ENCODE results near the gene GATM. TPM values are rescaled to one million over a fixed set of nuclear protein-coding genes. Genes with fewer than 3 reads are reported as not detected.

GATM gene
- total RNA-seq, 4 donors from 2014 or later, result 11.1 to 20.7 (median 16.7) TPM

GRCh38 chr15:45363334-45363733 is 15.0 kb downstream of the GATM start:
- Histone ChIP-seq H3K27me3 (no peaks in the 10 kb centered on the region), H3K27ac (no peak overlapping the region), H3K36me3 (peaks cover 0 to 62% (median 0%) of the 10 kb centered on the region in 3 donors), H3K9me3 (no peaks in the 10 kb centered on the region), H3K4me3 (no peak overlapping the region), H3K4me1 (no peaks in the 10 kb centered on the region)
- no peak for TF ChIP-seq CTCF (IDR thresholded peaks at IDR 0.05)
- no peak for TF ChIP-seq POLR2A (IDR thresholded peaks at IDR 0.05)
- intact Hi-C loops (cut with DNase I), result no loop called here
- DNase-seq, result no peak
- whole genome bisulfite sequencing, 2 donors, result 71 to 75% methylated on average over 4 of the region's 4 CpGs

GRCh38 chr15:45362419-45362818 is 15.9 kb downstream of the GATM start:
- DNase-seq, result no peak
- H3K4me3 ChIP-seq, result no peak overlapping the region
- H3K36me3 ChIP-seq, result peaks cover 0 to 58% (median 0%) of the 10 kb centered on the region in 3 donors
- intact Hi-C loops (cut with DNase I), result no loop called here
- no peak overlapping the region for H3K27ac ChIP-seq
- no peaks in the 10 kb centered on the region for H3K4me1 ChIP-seq
- H3K9me3 ChIP-seq, result no peaks in the 10 kb centered on the region
- H3K27me3 ChIP-seq, result no peaks in the 10 kb centered on the region
- TF ChIP-seq POLR2A (IDR thresholded peaks at IDR 0.05) (no peak), CTCF (IDR thresholded peaks at IDR 0.05) (no peak)

- Histone ChIP-seq H3K4me1 (no peaks in the 10 kb centered on the region), H3K36me3 (peaks cover 0 to 58% (median 0%) of the 10 kb centered on the region in 3 donors), H3K27ac (no peak overlapping the region), H3K27me3 (no peaks in the 10 kb centered on the region), H3K4me3 (no peak overlapping the region), H3K9me3 (no peaks in the 10 kb centered on the region)
- no peak for DNase-seq
- no peak for TF ChIP-seq POLR2A (IDR thresholded peaks at IDR 0.05)
- no peak for TF ChIP-seq CTCF (IDR thresholded peaks at IDR 0.05)
- intact Hi-C loops (cut with DNase I), result no loop called here
- 85 to 91% methylated on average over 7 of the region's 7 CpGs for WGBS, 2 donors
Measured at GRCh38 chr15:45361878-45362277, 16.5 kb downstream of the GATM start.

- intact Hi-C loops (cut with DNase I), result no loop called here
- H3K4me3 ChIP-seq, result no peak overlapping the region
- H3K27me3 ChIP-seq, result no peaks in the 10 kb centered on the region
- no peak for DNase-seq
- no peaks in the 10 kb centered on the region for H3K4me1 ChIP-seq
- H3K9me3 ChIP-seq, result no peaks in the 10 kb centered on the region
- 91 to 92% methylated on average over 2 of the region's 2 CpGs for WGBS, 2 donors
- TF ChIP-seq POLR2A (IDR thresholded peaks at IDR 0.05) (no peak), CTCF (IDR thresholded peaks at IDR 0.05) (no peak)
- peaks cover 0 to 10% (median 0%) of the 10 kb centered on the region in 3 donors for H3K36me3 ChIP-seq
- no peak overlapping the region for H3K27ac ChIP-seq
Measured at GRCh38 chr15:45355860-45356259, 22.5 kb downstream of the GATM start.

GRCh38 chr15:45354711-45355110 is 23.6 kb downstream of the GATM start:
- no peak for DNase-seq
- Histone ChIP-seq H3K9me3 (no peaks in the 10 kb centered on the region), H3K4me3 (no peak overlapping the region), H3K27me3 (no peaks in the 10 kb centered on the region), H3K36me3 (no peaks in the 10 kb centered on the region), H3K27ac (no peak overlapping the region), H3K4me1 (no peaks in the 10 kb centered on the region)
- TF ChIP-seq POLR2A (IDR thresholded peaks at IDR 0.05), result no peak
- TF ChIP-seq CTCF (IDR thresholded peaks at IDR 0.05), result no peak
- intact Hi-C loops (cut with DNase I), result no loop called here
- 89 to 95% methylated on average over 5 of the region's 5 CpGs for WGBS, 2 donors

Data from esophagus squamous epithelium (tissue), 5 donors.